ENCODE results near the gene VN1R4. TPM values are rescaled to one million over a fixed set of nuclear protein-coding genes. Genes with fewer than 3 reads are reported as not detected.
"Not testable (repeated sequence)": the region's sequence is repeated elsewhere in the genome, so short reads cannot be mapped to it uniquely, and the experiment has no call there.

Gene VN1R4, protein sequence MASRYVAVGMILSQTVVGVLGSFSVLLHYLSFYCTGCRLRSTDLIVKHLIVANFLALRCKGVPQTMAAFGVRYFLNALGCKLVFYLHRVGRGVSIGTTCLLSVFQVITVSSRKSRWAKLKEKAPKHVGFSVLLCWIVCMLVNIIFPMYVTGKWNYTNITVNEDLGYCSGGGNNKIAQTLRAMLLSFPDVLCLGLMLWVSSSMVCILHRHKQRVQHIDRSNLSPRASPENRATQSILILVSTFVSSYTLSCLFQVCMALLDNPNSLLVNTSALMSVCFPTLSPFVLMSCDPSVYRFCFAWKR
- not detected in 2 replicates for polyA plus RNA-seq (2011; rRNA removed)
- not detected in 2 replicates for polyA minus RNA-seq (2011; rRNA and poly(A)+ RNA removed)

DNA sequence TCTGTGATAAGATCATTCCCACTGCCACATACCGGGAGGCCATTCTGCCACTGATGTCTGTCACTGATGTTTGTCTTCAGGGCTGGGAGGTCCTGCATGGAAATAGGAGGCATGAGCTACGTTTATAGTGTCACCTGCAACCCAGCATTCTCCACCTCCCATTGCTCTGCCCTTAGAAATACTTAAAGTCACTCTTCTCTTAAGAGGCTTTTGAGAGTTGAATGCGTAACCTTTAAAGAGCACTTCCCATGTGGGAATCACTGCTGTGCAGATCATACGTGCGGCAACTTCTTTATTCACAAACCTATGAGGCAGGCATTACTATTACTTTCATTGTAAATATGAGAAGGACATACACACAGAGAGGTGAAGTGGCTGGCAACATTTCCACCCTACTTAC, at the start of gene VN1R4:
Gene VN1R4, minus strand, starts transcription at position 101 of the 400 bp plus-strand sequence. Its CDS starts 58 bp downstream, at position 43.
- H3K4me3 ChIP-seq (ENCODE audit: low read depth, low read length); POLR2A ChIA-PET; CTCF ChIA-PET: not testable (repeated sequence)

DNA sequence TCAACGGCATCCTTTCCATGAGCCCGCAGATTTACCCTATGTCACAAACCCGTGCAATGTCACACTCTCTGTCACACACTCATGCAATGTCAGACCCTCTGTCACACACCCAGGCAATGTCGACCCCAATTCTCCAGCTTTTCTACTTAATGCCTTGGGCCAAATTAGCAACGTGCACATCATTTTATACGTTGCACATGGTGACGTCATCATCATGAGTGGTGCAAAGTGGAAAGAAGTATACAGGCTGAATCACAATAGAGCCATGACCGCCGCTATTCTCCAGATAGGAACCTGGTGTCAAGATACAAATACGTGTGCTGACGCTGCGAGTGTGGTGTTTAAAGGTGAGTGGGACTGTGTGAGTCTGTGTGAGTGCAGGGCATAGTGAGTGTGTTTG, 44.4 kb upstream of the VN1R4 start:
- TF ChIP-seq, protein P1, sequence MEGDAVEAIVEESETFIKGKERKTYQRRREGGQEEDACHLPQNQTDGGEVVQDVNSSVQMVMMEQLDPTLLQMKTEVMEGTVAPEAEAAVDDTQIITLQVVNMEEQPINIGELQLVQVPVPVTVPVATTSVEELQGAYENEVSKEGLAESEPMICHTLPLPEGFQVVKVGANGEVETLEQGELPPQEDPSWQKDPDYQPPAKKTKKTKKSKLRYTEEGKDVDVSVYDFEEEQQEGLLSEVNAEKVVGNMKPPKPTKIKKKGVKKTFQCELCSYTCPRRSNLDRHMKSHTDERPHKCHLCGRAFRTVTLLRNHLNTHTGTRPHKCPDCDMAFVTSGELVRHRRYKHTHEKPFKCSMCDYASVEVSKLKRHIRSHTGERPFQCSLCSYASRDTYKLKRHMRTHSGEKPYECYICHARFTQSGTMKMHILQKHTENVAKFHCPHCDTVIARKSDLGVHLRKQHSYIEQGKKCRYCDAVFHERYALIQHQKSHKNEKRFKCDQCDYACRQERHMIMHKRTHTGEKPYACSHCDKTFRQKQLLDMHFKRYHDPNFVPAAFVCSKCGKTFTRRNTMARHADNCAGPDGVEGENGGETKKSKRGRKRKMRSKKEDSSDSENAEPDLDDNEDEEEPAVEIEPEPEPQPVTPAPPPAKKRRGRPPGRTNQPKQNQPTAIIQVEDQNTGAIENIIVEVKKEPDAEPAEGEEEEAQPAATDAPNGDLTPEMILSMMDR (IDR thresholded peaks at IDR 0.05; ENCODE audit: insufficient read depth, low read depth, low read length) = no peak
- no peak overlapping the region for H3K4me3 ChIP-seq (ENCODE audit: low read depth, low read length)
- H3K36me3 ChIP-seq (ENCODE audit: control insufficient read depth, insufficient read depth, low read length) = no peaks in the 10 kb centered on the region
- no peaks in the 10 kb centered on the region for H3K27me3 ChIP-seq (ENCODE audit: control insufficient read depth, insufficient read depth, low read length)
- POLR2A ChIA-PET = no interaction called here
- no peak for DNase-seq (ENCODE audit: low read depth)
- CTCF ChIA-PET = no interaction called here

More for the DNA sequence above, at the start of gene VN1R4:
- not testable (repeated sequence) for DNase-seq (ENCODE audit: low read depth); H3K27me3 ChIP-seq (ENCODE audit: control insufficient read depth, insufficient read depth, low read length); H3K36me3 ChIP-seq (ENCODE audit: control insufficient read depth, insufficient read depth, low read length)

DNA sequence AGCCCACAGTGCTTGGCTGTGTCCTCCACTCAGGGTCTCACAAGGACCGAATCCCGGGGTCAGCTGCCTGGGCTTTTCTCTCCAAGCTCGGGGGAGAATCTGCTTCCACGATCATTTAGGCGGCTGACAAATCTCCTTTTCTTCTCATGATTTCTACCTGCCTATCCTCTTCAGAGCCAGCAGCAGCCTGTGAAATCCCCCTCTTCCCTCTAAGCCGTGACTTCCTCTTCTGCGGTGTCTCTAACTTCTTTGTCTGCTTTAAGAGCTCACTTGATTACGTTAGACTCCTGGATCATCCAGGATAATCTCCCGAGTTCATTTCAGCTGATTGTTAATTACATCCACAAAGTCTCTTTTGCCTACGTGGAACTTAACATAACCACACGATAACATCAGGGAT, 43.5 kb upstream of the VN1R4 start:
- no peak overlapping the region for H3K4me3 ChIP-seq (ENCODE audit: low read depth, low read length)
- ChIA-PET CTCF (no interaction called here), POLR2A (no interaction called here)
- DNase-seq (ENCODE audit: low read depth) = no peak
- H3K36me3 ChIP-seq (ENCODE audit: control insufficient read depth, insufficient read depth, low read length) = no peaks in the 10 kb centered on the region
- TF ChIP-seq, protein P1 (IDR thresholded peaks at IDR 0.05; ENCODE audit: insufficient read depth, low read depth, low read length) = no peak
- H3K27me3 ChIP-seq (ENCODE audit: control insufficient read depth, insufficient read depth, low read length) = no peaks in the 10 kb centered on the region

DNA sequence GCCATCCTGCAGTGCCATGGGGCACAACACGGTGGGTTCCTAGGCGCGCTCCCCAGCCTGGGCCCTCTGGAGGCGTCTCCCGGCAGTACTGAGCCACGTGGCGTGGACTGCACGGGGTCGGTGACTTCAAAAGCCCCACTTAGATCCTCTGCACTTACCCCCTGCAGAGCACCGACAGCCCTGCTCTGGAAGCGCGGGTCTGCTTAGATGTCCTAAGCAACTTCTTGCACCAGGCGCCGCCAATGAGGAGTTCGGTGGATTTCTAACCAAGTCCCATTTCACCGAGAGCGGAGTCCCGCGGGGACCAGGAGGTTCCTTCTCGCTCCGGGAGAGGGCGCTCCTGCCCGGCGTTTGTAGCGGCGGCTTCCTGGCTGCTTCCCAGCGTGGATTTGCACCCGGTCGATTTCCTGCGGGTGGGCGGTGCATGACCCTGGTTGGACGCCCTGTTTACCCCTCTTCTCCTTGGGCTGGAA, 40.9 kb upstream of the VN1R4 start:
- ChIA-PET POLR2A (no interaction called here), CTCF (no interaction called here)
- DNase-seq (ENCODE audit: low read depth) = no peak
- TF ChIP-seq, protein P1 (IDR thresholded peaks at IDR 0.05; ENCODE audit: insufficient read depth, low read depth, low read length) = peak; percentile 44
- Histone ChIP-seq H3K36me3 (ENCODE audit: control insufficient read depth, insufficient read depth, low read length) (no peaks in the 10 kb centered on the region), H3K4me3 (ENCODE audit: low read depth, low read length) (no peak overlapping the region), H3K27me3 (ENCODE audit: control insufficient read depth, insufficient read depth, low read length) (no peaks in the 10 kb centered on the region)

DNA sequence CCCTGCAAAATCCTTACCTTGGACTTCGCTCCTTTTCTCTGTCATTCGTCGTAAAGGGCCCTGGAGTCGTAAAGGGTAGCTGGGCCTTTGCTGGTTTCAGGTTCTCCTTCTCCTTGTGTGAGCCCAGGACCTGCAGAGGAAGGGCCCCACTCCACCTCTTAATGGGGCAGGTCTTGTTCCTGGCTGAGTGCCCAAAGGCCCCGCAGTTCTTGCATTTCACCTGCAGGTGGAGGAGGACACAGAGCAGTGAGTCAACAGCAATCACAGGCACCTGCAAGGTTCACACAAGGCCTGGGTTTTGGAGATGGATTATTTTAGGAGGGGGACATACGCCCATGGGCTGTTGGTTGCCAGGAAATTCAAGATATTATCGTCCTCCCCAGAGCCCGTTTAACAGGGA, 33.8 kb upstream of the VN1R4 start:
- H3K4me3 ChIP-seq (ENCODE audit: low read depth, low read length); POLR2A ChIA-PET; H3K36me3 ChIP-seq (ENCODE audit: control insufficient read depth, insufficient read depth, low read length); CTCF ChIA-PET; DNase-seq (ENCODE audit: low read depth); H3K27me3 ChIP-seq (ENCODE audit: control insufficient read depth, insufficient read depth, low read length): not testable (repeated sequence)

DNA sequence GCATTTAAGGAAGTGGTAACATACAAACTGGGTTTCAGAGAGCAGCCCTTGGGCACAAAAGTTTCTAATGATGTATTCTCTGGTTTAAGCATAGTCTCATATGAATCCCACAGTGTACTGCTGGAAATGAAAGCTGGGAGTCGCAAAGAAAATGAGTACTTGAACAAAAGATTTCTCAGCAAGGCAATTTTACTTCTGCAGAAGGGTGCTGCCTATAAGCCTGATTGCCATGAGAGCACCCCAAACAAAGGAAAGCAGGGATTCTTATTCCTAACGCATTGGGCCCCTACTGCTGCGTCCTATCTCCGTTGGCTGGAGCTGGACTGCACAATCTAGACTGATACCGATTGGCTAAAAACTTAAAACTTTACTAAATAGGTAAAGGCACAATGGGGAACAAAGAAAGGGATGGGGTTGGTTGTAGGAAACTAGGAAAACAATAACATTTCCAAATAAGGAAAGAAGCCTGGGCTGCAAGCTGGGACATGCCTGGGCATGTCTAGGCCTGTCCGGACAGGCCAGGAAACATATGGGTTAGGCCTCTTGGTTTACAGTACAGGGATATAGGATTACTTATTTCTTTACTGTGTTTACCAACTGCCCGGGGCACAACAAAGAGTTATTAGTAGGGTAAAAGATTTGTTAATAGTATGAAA, 27.4 kb upstream of the VN1R4 start:
- no peaks in the 10 kb centered on the region for H3K27me3 ChIP-seq (ENCODE audit: control insufficient read depth, insufficient read depth, low read length)
- no peak for DNase-seq (ENCODE audit: low read depth)
- TF ChIP-seq, protein P1 (IDR thresholded peaks at IDR 0.05; ENCODE audit: insufficient read depth, low read depth, low read length) = no peak
- H3K4me3 ChIP-seq (ENCODE audit: low read depth, low read length) = no peak overlapping the region
- ChIA-PET POLR2A (no interaction called here), CTCF (no interaction called here)
- no peaks in the 10 kb centered on the region for H3K36me3 ChIP-seq (ENCODE audit: control insufficient read depth, insufficient read depth, low read length)

Measured in BJ (cell line).